Neural progenitor cell (in vitro differentiated cells): Measurements from ENCODE around the gene IRF6.

Source experiments
- CTCF ChIP-seq: fragments of 200-600 bp; sonication (generic); IDR thresholded peaks from 2 replicates; pipeline ENCODE4 v1.5.1; 2017; ENCODE audit warnings: antibody characterized with exemption, mild to moderate bottlenecking
- EZH2 ChIP-seq: fragments of 200-600 bp; sonication (generic); IDR thresholded peaks from 2 replicates; pipeline ENCODE4 v1.6.1; 2017; ENCODE audit warnings: antibody characterized with exemption, mild to moderate bottlenecking, moderate library complexity
- EZH2phosphoT487 ChIP-seq: fragments of 200-600 bp; sonication (generic); IDR thresholded peaks from 2 replicates; pipeline ENCODE4 v1.6.1; 2017; ENCODE audit warnings: antibody characterized with exemption

GRCh38 chr1:209810783-209811182 lies 4.8 kb upstream of the IRF6 start:
- TF ChIP-seq CTCF = no peak
- no peak for TF ChIP-seq EZH2
- TF ChIP-seq EZH2phosphoT487 = no peak
